Vein endothelial cell (primary cell): Measurements from ENCODE around the gene ACSL6. TPM values are rescaled to one million over a fixed set of nuclear protein-coding genes. Genes with fewer than 3 reads are reported as not detected.

Experiments
- total RNA-seq: library from RNA; depleted of rRNA; stranded (reverse); fragments of >200 nt; gene quantifications from 2 replicates; pipeline ENCODE4 v1.2.3, GENCODE V29; 2012

The ACSL6 gene
- total RNA-seq: not detected in 2 replicates

GRCh38 chr5:132011622-132012343 is at the start of gene ACSL6:
Gene ACSL6 (minus strand): TSS chr5:132011658. CDS start chr5:132011553, 105 bp downstream.

GRCh38 chr5:132060501-132061161 is 49.2 kb upstream of the ACSL6 start, which contains the start of gene IL3:
Gene IL3 (plus strand): TSS chr5:132060655. CDS start chr5:132060707, 52 bp downstream.

GRCh38 chr5:131945551-131946168 is 65.8 kb downstream of the ACSL6 start, which contains the start of gene MEIKIN:
Gene MEIKIN (minus strand): TSS chr5:131945663. CDS start chr5:131945505, 158 bp downstream.

Other genes with a start within 250 kb of the ACSL6 start
- gene FNIP1, start 214.6 kb downstream of the ACSL6 start, total RNA-seq: 42.1 and 47.7 TPM in 2 replicates
- gene MEIKIN, start 66.0 kb downstream of the ACSL6 start, total RNA-seq: not detected in 2 replicates
- not detected in 2 replicates for gene IL3, start 49.0 kb upstream of the ACSL6 start, total RNA-seq
- 0.86 TPM in 1 of 2 replicates, not detected in the other for gene CSF2, start 62.1 kb upstream of the ACSL6 start, total RNA-seq
- 42.8 and 68.3 TPM in 2 replicates for gene P4HA2, start 216.2 kb upstream of the ACSL6 start, total RNA-seq
- gene PDLIM4, start 246.0 kb upstream of the ACSL6 start, total RNA-seq: 47.4 and 56.8 TPM in 2 replicates